ENCODE results near the gene SLC25A51.
A peak's percentile ranks its signal among the peaks of the same experiment; 100 is the strongest.

Gene SLC25A51, protein sequence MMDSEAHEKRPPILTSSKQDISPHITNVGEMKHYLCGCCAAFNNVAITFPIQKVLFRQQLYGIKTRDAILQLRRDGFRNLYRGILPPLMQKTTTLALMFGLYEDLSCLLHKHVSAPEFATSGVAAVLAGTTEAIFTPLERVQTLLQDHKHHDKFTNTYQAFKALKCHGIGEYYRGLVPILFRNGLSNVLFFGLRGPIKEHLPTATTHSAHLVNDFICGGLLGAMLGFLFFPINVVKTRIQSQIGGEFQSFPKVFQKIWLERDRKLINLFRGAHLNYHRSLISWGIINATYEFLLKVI

DNA sequence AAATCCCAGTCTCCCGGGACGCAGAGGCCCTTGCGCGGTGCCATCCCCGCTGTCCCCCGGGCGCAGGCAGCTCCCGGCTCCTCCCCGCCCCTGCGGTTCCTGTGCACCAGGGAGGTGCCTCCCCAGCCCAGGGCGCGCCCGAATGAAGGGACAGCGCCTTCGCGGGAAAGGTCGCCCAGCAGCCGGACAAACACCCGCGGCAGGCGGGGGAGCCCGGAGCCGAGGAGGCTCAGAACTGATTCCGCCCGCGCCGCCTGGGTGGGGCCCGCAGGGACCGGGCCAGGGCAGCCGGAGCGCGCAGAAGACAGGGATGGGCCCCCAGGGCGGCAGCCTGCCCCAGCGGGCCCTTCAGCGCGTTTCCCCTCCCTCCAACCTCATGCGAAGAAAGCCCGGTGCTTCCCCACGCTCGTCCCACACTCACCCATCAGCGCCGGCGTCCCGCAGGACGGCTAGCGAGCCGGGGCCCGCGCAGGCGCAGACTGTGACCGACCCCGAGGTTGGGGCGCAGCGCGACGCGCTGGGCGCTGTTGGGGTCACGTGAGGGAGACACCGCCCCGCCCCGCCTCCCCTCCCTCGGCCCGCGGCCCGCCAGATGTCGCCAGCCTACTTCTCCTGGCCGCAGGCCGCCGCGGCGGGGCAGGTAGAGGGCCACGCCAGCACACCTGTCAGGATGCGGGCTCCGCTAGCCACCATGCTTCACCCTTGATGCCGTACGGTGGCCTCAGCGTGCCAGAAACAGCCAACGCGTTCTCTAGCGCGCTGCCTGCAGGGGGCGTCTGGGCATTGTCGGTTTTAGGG lies at the start of gene SLC25A51:
TSS of gene SLC25A51 (minus strand) at position 481 of the 798 bp plus-strand sequence. CDS start 15,577 bp downstream, outside the sequence.
- peak; percentile 93 for DNase-seq

DNA sequence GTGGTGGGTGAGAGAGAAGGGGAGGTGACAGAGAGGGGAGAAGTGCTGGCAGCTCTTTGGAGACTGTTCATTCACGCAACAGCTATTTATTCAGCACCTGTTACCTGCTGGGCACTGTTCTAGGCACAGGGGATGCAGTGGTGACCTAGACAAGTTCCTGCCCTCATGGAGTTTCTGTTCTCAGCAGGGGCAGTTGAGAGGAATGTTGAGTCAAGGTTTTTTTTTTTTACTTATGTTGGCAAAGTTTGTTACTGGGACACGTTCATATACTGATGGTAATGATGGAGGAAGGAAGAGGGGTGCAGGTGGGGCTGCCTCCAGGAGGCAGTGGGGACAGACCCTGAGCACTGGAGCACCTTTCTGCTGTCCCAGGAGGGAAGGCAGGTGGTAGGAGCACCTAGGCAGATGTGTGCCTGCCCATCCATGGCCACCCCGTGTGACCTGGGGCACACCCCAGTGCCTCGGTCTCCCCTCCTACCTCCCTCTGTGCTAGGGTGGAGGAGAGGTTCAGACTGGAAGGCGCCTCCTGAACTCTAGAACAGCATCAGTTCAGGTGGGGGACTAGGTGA lies 49.4 kb upstream of the SLC25A51 start:
- no peak for DNase-seq

DNA sequence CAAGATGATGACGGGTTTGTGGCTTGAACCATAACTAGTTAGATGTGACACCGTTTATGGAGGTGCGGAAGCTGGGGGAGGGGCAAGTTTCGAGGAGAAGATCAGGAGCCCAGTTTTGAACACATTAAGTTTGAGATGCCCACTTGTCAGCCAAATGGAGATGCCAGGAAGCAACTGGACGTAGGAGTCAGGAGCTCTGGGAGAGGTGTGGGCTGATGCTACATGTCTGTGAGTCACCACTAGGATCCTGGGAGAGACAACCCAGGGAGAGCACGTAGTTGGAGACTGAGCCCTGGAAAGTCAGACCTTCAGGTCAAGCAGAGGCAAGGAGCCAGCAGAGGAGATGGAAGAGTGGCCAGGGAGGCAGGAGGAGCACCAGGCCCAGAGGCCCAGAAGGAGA lies 48.8 kb upstream of the SLC25A51 start:
- no peak for DNase-seq

DNA sequence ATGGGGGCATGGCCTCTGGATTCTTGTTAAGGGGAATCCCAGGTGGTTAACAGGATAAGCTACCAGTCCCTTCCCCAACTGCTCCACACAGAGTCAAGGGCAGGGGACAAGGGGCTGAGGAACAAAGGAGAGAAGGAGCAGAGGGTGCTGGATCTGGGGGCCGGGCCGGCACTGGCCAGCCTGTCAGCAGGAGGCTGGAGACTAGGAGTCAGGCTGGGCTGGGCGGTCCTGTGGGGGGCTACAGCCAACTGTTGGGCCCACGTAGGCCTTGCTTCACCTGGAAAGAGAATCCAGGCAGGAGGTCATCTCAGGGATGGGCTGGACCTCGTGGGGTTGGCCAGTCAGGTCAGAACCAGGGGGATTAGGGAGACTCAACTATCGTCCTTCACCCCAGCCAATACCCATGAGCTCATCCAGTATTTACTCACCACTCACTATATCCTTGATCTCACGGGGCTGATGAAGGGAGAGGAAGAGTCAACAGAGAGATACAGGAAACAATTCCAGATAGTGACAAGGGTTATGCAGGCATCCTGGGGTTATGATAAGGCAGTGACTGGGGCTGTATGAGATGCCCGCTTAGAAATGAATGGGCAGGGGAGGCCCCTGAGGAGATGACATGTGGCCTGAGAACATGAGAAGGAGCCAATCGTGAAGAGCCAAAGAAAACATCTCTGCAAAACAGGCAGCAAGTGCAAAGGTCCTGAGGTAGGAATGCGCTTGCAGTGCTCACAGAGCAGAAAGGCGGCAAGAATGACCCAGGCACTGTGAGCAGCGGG lies 47.9 kb upstream of the SLC25A51 start:
- DNase-seq = no peak

DNA sequence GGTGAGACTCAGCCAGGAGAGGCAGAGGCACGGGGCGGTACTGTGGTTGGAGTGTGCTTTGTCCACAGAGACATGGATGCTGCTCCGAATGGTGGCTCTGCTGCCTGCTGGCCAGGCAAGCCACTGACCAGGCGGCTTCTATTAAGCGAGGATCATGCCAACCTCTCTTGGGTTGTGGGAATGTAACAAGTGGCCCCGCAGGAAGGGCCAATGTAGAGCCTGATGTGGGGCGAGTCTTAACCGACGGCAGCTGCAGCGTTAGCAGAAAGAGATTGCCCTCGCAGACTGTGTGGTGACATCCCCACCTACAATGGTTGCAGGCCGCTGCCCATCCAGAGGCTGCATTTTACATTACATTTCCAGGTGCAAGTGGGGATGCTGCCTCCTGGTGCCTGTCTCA lies 46.6 kb upstream of the SLC25A51 start:
- no peak for DNase-seq

DNA sequence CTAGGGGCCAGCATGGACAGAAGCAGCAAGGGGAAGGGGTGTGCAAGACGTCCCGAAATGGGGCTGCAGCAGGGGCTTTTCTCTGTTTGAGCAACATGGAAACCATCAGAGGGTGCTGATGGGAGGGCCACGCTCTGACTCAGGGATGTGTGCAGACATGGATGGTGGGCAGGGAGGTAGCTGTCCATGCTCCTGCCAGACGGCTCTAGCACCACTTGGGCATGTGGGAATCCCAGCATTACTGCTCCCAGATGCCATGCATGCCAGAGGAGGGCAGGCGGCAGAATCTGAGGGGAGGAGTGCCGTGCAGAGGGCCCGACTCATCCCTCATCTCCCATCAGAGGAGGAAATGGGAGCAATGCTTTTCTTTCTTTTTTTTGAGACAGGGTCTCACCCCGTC lies 45.6 kb upstream of the SLC25A51 start:
- DNase-seq = no peak

DNA sequence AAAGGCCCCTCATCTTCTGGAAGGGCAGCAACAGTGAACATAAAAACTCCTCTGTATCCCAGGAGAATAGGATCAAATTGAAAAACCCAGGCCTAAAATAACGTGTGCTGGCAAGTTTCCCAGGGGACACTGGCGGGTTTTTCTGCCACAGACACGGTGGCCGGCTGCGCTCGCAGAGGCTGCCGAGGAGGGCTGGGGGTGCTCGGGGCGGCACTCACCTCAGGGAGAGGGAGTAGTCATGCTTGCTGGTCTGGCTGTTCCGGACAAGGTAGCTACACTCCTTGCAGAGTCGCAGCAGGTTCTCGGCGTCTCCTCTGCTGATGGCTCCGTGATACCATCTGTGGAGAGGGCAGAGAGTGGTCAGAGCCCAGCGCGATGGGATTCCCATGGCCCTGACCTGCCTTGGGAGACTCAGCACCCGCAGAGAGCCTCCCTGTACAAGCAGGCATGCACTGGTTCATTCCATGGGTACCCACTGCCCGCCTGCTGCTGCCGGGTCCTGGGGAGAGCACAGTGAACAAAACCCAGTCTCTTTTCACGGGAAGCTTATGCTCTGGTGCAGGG lies 44.6 kb upstream of the SLC25A51 start:
- no peak for DNase-seq

DNA sequence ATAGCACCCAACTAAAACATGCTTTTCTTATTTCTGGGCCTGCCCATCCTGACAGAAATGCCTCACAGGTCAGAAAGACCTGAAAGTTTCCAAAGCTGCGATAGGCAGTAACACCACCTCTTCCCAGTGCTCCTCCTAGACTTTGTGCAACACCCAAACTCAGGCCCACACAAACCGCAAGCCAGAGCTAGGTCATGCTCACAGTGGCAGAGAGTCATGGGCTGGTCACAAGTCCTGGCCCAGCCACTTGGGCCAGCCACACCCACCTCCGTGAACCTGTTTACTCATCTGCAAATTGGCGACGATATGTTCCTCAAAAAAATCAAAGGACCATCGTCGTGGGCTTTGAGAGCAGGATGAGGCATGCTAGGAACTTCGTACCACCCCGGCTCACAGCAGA lies 44.0 kb upstream of the SLC25A51 start:
- DNase-seq = no peak

DNA sequence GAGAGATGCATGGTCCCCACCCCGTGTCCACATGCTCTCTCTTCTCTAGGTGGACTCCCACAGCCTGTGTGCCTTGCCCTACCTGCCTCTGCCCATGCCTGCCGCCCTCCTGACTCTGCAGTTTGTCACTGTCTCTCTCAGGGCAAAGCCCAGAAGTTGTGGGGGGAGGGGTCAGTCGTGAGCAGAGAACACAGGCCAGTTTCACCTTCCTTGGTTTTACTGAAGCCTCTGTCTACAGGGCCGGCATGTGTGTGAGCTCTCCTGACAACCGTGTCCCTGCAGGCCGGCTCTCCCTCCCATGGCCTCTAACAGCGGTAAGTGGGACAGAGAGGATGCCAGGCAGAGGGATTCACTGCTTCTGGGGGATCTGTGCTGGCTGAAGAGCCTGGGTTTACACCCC lies 43.5 kb upstream of the SLC25A51 start:
- no peak for DNase-seq

DNA sequence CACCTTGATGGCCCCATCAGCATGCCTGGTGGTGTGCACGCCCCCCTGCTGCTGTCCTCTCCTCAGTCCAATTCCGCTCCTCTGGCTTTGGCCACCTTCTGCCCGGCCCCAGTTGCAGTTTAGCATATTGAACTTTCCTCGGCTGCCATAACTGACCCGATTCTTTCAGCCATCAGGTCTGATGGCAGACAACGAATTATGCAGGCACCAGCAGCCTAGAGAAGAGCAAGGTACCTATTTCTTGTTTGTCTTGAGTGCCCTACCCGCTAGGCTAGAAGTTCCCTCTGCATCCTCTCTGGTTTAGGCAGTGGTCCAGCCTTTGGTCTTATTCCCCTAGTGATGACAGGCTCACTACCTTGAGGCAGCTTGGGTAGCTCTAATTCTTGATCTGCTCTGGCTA lies 43.0 kb upstream of the SLC25A51 start:
- DNase-seq = no peak

DNA sequence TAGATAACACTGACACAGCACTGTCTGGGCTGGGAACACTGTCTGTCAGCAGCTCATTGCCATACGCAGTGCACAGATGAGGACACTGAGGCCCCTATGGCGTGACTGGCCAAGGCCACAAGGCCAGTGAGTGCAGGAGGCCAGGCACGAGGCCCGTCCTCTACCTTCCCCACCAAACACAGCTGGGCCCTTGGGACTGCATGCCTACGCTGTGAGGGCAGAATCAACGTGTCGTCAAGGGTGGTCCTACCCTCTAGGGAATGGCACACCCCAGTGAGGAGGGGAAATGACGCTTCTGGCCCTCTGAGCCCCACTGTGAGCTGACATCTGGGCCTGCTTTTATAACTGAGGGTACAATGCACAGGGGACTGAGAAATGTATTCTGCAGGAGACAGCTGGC lies 42.1 kb upstream of the SLC25A51 start:
- DNase-seq = no peak

DNA sequence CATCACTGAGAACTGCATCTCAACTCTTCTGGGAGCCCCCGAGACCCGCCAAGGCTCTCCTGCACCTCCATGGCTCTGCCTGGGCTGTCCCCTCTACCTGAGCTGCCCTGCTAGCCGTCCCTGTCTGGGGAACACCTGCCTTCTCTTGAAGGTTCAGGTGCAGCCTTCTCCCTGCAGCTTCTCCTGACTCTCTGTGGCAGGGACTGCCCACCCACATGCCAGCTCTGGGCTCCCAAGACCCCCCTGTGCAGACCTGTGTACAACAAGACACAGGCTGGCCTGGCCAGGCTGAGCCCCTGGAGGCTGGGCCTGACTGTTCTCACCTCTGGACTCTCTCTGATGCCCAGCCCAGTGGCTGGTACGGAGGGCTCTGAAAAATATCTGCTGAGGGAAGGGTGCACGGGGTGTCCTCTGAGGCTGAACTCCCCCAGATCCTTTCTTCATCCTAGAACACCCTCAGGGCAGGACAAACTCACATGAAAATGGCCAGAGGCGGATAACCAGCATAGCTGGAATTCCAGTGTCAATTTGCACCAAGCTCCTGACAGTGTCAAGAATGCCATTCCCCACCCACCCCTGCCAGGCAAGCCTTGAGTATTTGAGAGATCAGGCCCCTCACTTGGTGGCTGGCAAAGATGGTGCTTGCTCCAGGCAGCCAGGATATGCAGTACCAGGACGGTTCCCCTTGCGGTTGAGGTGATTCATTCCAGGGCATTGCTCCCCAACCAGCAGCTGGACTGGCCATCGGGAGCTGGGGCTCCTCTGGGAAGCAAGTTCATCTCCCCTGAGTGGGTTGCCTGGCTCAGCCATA lies 40.9 kb upstream of the SLC25A51 start:
- DNase-seq = no peak

DNA sequence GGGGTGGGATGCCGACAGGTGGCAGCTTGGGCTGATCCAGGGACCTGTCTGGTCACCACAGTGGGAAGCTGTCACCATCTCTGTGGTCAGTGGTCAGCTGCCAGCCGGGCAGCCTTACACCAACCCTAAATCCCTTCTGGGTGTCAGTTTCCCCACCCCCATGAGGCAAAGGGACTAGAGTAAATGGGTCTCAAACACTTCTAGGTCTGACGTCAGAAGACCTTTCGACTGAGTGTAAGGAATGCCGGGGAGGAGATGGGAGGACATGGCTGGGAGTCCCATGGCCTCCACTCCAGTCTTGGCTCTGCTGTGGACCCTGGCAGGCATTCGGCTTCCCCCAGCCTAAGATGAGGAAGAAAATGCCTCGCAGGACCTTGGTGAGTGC lies 40.3 kb upstream of the SLC25A51 start:
- no peak for DNase-seq

DNA sequence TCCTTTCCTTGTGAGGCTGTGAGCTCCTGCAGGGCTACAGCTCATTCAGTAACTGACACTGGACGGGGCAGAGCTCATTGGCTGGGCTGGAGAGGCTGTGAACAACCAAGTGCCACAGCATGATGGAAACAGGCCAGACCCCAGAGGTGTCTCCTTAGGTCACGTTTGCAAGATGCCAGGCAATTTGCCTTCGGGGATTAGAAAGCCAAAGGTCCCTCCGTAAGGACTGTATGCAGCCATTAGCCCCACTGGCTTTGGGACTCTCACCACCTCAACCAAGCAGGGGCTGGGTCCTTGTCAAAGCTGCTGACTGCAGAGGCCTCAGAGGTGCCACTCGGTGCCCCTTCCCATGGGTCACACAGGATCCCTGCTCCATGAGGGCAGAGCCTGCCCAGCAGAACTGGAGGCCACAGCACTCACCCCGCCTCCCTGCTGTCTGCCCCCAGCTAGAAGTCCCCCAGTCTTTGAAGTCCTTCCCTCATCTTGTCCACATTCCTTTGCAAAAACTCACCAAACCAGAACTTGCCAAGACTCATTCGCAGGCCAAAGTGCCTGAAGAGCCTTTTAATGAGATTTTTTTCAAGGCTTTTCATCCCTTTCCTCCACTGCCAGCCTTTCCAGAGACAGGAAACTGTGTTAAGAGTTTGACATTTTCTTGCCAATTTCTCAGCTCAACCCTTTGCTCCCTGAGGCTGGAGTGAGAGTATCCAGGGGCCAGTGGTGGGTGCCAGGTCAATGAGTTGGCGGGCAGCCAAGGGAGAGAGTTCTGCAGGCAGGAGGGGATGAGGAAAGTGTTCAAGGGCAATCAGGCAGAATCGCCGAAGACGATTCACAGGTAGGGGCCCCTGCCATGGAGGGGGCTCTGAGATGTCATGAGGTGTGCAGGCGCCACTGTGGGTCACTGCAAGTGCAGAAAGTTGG lies 39.7 kb upstream of the SLC25A51 start:
- no peak for DNase-seq

DNA sequence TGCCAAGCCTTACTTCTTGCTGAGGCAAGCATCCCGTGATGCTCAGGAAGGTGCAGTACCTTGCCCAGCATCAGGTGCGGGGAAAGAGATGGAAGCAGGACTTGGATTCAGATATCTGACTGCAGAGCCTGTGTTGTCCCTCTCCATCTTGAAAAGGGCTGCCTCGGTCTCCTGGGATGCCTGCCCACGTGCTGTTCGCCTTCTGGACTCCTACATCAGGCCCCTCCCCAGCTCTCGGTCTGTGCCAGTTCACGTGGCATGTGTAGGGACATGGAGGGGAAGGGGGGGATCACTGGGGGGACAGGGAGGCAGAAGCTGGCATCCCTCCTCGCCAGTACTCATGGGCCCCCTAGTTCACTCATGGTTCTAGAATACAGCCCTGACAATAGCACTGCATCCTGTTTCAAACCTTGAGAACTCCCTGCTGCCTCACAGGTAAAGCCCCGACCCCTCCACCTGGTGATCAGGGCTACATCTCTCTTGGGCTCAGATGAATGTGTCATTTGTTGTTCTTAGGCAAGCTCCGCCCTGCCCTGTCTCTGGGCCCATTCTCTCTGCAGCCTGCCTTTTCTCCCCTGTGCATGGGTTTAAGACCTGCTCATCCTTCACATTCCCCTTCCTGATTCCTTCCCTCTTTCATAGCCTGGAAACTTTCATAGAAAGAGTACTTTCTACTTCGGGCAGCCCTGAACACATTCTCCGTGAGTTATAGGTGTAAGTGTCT lies 38.9 kb upstream of the SLC25A51 start:
- no peak for DNase-seq

DNA sequence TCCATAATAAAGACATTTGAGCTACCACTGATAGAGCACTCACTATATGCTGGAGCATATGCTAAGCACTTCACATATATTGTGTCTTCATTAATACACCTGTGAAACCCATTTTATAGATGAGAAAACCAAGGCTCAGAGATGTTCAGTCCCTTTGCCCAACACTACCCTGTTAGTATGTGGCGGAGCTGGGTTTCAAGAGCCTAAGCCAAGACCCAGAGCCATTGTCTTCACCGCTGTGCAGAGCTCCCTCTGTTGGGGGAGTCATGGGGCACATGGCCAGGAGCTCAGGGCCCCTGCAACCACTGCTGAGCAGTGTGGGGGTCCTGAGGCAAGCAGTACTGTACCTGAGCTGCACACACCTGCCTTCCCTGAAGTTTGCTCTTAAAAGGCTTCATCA lies 37.3 kb upstream of the SLC25A51 start:
- no peak for DNase-seq

DNA sequence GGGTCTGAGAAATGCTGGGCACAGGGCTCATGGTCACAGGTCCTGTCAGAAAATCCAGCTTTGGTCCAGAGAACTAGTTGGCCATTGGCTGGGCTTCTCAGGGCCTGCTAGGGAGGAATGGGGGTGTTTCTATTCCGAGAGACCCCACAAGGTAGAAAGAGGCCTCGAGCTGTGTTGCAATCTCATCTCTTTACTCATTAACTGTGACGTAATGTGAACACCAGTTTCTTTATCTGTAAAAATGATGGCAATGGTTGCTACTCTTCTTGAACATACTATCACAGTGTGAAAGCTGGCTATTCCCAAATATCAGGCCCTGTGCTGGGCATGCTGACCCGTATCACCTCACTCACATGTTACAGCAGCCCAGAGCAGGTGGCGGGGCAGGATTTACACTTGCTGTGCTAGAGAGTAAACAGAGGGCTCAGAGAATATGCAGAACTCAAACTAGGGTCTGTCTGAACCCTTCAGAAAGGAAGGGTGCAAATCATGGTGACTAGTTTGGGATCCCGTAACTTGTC lies 35.7 kb upstream of the SLC25A51 start:
- DNase-seq = no peak

DNA sequence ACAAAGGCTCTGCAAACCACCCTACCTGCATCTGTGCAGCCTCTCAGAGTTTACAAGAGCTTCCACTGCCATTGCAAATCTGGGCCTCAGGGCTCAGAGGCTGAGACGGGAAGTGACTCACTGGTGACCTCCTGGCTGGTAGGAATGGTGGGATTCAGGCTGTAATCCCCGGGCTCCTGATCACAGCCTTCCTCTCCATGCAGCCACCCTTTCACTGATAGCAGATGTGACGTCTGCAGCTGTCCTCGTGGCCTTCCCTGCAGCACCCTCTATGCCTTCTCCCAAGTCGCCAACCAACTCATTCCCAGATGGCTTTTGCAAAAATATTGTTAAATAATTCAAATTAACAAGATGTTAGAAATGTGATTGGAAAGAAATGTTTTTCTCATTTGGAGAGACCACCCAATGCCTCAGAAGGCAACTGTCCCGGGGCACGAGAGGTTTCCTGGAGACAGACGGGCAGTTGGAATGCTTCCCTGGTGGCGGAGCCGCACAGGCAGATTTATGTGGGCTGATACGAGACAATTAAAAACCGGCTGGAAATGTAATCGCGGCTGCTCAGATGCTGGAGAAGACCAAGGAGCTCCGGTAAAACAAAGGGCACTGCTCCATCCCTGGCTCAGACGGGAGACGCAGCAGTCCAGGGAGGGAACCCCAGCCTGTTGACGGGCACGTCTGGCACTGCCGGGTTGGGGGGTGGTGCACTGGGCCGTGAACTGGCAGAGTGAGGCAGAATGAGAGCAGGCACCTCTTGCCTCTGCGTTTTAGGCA lies 34.4 kb upstream of the SLC25A51 start:
- DNase-seq = no peak

DNA sequence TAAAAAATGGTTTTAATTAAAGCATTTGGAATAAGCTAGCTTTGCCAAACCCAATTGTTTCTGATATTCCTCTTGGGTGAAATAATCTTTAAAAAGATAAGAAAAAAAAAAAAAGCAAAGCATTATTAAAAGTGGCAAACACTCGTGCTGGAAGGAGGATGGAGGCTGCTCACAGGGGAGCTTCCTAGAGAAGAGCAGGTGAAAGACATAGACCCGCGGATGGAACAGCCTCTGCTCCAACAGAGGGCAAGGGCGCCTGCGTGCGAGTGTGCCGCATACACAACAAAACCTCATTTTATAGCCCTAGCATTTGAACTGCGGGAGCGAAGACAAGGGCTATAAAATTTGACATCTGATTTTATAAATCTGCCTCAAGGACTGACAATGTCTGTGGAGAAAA lies 33.4 kb upstream of the SLC25A51 start:
- DNase-seq = no peak
